Liver (tissue), 9 donors: Measurements from ENCODE around the gene SHC2. TPM values are rescaled to one million over a fixed set of nuclear protein-coding genes. Genes with fewer than 3 reads are reported as not detected.

Experiments
- DNase-seq: peaks from one replicate; pipeline ENCODE4 v3.0.0-alpha.2; 2017; ENCODE audit warnings: low spot score
- H3K27ac ChIP-seq, 2 donors: one replicate each; pipeline ENCODE4 v1.7.0; 2013; ENCODE audit warnings: inconsistent platforms in 2 of 2, low read length in 2 of 2, control low read depth in 1 of 2, low read depth in 1 of 2, mild to moderate bottlenecking in 1 of 2
- H3K27me3 ChIP-seq, 4 donors: one replicate each; pipeline versions ENCODE4 v1.6.1 to v1.7.0; 2013; ENCODE audit warnings: low read length in 3 of 4, inconsistent platforms in 1 of 4, mild to moderate bottlenecking in 1 of 4, moderate library complexity in 1 of 4; ENCODE audit not compliant: control insufficient read depth in 4 of 4, insufficient read depth in 4 of 4
- H3K36me3 ChIP-seq, 4 donors: one replicate each; pipeline versions ENCODE4 v1.6.1 to v1.7.0; 2013; ENCODE audit warnings: low read length in 3 of 4, mild to moderate bottlenecking in 3 of 4, low read depth in 1 of 4, moderate library complexity in 1 of 4; ENCODE audit not compliant: control insufficient read depth in 4 of 4, insufficient read depth in 3 of 4
- H3K4me1 ChIP-seq, 4 donors: one replicate each; pipeline versions ENCODE4 v1.6.1 to v1.7.0; 2013; ENCODE audit warnings: low read length in 3 of 4, mild to moderate bottlenecking in 3 of 4, moderate library complexity in 1 of 4; ENCODE audit not compliant: control insufficient read depth in 4 of 4, insufficient read depth in 4 of 4
- H3K4me3 ChIP-seq, 3 donors: one replicate each; pipeline versions ENCODE4 v1.6.1 to v1.7.0; 2013; ENCODE audit warnings: low read length in 3 of 3, control low read depth in 1 of 3, low read depth in 1 of 3, mild to moderate bottlenecking in 1 of 3
- H3K9ac ChIP-seq, 2 donors: one replicate each; pipeline ENCODE4 v1.7.0; 2013; ENCODE audit warnings: low read length in 2 of 2, mild to moderate bottlenecking in 2 of 2, moderate library complexity in 2 of 2, control low read depth in 1 of 2, low read depth in 1 of 2
- H3K9me3 ChIP-seq, 4 donors: one replicate each; pipeline versions ENCODE4 v1.6.1 to v1.7.0; 2013; ENCODE audit warnings: low read length in 3 of 4; ENCODE audit not compliant: control insufficient read depth in 4 of 4
- EGR1 ChIP-seq, 2 donors: IDR thresholded peaks; 2 replicates each; pipeline ENCODE4 v1.6.1; 2016 to 2018; ENCODE audit warnings: antibody characterized with exemption in 2 of 2, low read depth in 2 of 2
- FOXA1 ChIP-seq: IDR thresholded peaks from 2 replicates; pipeline ENCODE4 v1.6.1; 2016; ENCODE audit warnings: antibody characterized with exemption
- FOXA2 ChIP-seq: IDR thresholded peaks from 2 replicates; pipeline ENCODE4 v1.6.1; 2016; ENCODE audit warnings: antibody characterized with exemption
- GABPA ChIP-seq, 2 donors: IDR thresholded peaks in 1 of 2; conservative IDR thresholded peaks in 1 of 2; 2 replicates each; pipeline ENCODE4 v1.6.1; 2016; ENCODE audit warnings: antibody characterized with exemption in 2 of 2, mild to moderate bottlenecking in 1 of 2, moderate library complexity in 1 of 2
- HNF4A ChIP-seq, 2 donors: conservative IDR thresholded peaks; 2 replicates each; pipeline ENCODE4 v1.6.1; 2016; ENCODE audit warnings: antibody characterized with exemption in 2 of 2, mild to moderate bottlenecking in 2 of 2
- HNF4G ChIP-seq: IDR thresholded peaks from 2 replicates; pipeline ENCODE4 v1.6.1; 2016; ENCODE audit warnings: antibody characterized with exemption
- JUND ChIP-seq, 2 donors: IDR thresholded peaks; 2 replicates each; pipeline ENCODE4 v1.6.1; 2016; ENCODE audit warnings: antibody characterized with exemption in 2 of 2
- NR2F2 ChIP-seq: IDR thresholded peaks from 2 replicates; pipeline ENCODE4 v1.6.1; 2016; ENCODE audit warnings: antibody characterized with exemption
- RAD21 ChIP-seq, 2 donors: IDR thresholded peaks; 2 replicates each; pipeline ENCODE4 v1.6.1; 2016; ENCODE audit warnings: antibody characterized with exemption in 2 of 2, mild to moderate bottlenecking in 2 of 2
- RXRA ChIP-seq, 2 donors: IDR thresholded peaks; 2 replicates each; pipeline ENCODE4 v1.6.1; 2017 to 2018; ENCODE audit warnings: antibody characterized with exemption in 2 of 2, mild to moderate bottlenecking in 1 of 2
- SP1 ChIP-seq: IDR thresholded peaks from 2 replicates; pipeline ENCODE4 v1.6.1; 2018; ENCODE audit warnings: antibody characterized with exemption, mild to moderate bottlenecking
- TAF1 ChIP-seq: conservative IDR thresholded peaks from 2 replicates; pipeline ENCODE4 v1.6.1; 2016; ENCODE audit warnings: antibody characterized with exemption, mild to moderate bottlenecking
- YY1 ChIP-seq: IDR thresholded peaks from 2 replicates; pipeline ENCODE4 v1.6.1; 2016; ENCODE audit warnings: antibody characterized with exemption, mild to moderate bottlenecking
- ZBTB33 ChIP-seq: IDR thresholded peaks from 2 replicates; pipeline ENCODE4 v1.6.1; 2016; ENCODE audit warnings: antibody characterized with exemption
- WGBS: extraction: QIAGEN DNeasy Blood & Tissue Kit; methylation state at CpG from one replicate; pipeline ENCODE4 v1.1.7; 2013; 5-methylcytosine and 5-hydroxymethylcytosine counted together
- polyA plus RNA-seq, 2 donors: library from polyadenylated mRNA; stranded (reverse) in 1 of 2; unstranded in 1 of 2; fragments of 200-250 nt in 1 of 2; fragments of >200 nt in 1 of 2; fragmentation: Nextera tagmentation in 1 of 2; extraction: Ambion mirVana in 1 of 2; gene quantifications; one replicate each; pipeline versions ENCODE4 v1.2.1 to v1.2.3, GENCODE V29; 2013 to 2015
- total RNA-seq, 2 donors: library from RNA; depleted of rRNA; stranded (reverse); fragments of >200 nt; gene quantifications; one replicate each; pipeline ENCODE4 v1.2.3, GENCODE V29; 2014
- TF ChIP-seq, protein P1 (sequence below): IDR thresholded peaks from 2 replicates; pipeline ENCODE4 v1.6.1; 2016; ENCODE audit warnings: antibody characterized with exemption, mild to moderate bottlenecking
- TF ChIP-seq, protein P2 (sequence below): fragments of 150-350 bp; IDR thresholded peaks from 2 replicates; pipeline ENCODE4 v1.5.1; 2017; ENCODE audit warnings: improper control_type of control experiment, low read depth, low read length; ENCODE audit not compliant: missing input control
- TF ChIP-seq, protein P3 (sequence below): IDR thresholded peaks from 2 replicates; pipeline ENCODE4 v1.6.1; 2016; ENCODE audit warnings: antibody characterized with exemption
- donor health status: healthy.
- donor health status: healthy.
- donor health status: healthy.
- donor health status: healthy.
- donor health status: healthy.

Gene SHC2
- total and polyA plus RNA-seq, 4 donors: 15.6 to 43.0 (median 23.0) TPM

DNA sequence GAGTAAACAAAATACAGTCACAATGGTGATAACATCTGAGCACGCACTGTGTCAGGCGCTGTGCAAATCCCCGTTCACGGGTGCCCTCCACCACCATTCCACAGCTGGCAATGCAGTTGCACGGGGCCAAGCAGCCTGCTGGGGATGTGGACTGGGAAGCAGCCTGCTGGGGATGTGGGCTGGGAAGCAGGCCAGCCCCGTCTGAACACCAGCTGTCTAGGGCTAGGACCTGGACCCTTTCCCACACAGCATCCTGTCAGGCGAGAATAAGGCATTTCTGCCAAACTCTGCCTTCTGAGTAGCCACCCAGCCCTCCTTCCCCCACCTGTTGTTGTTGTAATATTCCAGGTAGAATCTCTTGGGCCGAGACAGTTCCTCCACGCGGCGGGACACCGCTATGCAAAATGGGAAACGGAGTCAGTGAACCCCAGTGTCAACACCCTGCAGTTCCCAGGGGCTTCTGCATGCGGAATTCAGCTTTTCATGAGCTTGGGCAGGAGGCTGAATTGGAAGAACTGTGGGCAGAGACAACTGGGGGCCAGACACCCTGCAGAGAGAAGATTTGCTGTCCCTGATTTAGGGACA lies 88.4 kb downstream of the SHC2 start (continued):
- TF ChIP-seq ZBTB33 (no peak), GABPA (IDR thresholded peaks at IDR 0.05 in 1 of 2, conservative IDR thresholded peaks at IDR 0.05 in 1 of 2) (no peak), NR2F2 (no peak), EGR1 (IDR thresholded peaks at IDR 0.05; ENCODE audit: low read depth in 2 of 2) (no peak), HNF4A (conservative IDR thresholded peaks at IDR 0.05) (no peak)
- TF ChIP-seq, protein P1, sequence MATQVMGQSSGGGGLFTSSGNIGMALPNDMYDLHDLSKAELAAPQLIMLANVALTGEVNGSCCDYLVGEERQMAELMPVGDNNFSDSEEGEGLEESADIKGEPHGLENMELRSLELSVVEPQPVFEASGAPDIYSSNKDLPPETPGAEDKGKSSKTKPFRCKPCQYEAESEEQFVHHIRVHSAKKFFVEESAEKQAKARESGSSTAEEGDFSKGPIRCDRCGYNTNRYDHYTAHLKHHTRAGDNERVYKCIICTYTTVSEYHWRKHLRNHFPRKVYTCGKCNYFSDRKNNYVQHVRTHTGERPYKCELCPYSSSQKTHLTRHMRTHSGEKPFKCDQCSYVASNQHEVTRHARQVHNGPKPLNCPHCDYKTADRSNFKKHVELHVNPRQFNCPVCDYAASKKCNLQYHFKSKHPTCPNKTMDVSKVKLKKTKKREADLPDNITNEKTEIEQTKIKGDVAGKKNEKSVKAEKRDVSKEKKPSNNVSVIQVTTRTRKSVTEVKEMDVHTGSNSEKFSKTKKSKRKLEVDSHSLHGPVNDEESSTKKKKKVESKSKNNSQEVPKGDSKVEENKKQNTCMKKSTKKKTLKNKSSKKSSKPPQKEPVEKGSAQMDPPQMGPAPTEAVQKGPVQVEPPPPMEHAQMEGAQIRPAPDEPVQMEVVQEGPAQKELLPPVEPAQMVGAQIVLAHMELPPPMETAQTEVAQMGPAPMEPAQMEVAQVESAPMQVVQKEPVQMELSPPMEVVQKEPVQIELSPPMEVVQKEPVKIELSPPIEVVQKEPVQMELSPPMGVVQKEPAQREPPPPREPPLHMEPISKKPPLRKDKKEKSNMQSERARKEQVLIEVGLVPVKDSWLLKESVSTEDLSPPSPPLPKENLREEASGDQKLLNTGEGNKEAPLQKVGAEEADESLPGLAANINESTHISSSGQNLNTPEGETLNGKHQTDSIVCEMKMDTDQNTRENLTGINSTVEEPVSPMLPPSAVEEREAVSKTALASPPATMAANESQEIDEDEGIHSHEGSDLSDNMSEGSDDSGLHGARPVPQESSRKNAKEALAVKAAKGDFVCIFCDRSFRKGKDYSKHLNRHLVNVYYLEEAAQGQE: no peak

DNA sequence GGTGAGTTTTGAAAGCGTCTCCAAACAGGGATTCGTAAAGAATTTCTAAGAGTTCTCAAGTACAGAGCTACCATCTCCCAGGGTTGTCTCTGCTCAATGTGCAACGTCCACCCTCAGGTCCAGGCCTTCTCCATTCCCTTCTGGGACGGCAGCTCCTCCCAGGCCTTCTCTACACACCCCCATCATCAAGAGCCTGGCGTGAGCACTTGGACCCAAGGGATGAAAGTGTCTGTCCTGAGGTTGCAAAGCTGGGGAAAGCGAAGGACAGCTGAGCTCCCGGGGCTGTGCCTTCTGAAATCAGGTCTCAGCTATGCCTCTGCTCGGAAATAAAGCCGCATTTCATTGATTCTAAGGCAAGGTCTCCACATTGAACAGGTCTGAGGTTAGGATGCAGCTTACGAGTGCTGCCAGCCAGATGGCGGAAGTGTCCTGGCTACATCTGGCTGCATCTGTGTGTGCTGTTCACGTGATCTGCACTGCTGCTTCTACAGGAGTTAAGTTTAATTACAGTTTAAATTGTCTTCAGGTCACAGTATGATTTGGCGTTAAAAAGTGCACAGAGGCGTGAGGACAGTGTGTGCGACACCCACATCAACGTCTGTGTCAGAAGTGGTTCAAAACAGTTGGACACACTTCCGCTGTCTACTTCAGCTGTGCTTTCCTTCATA lies 89.2 kb downstream of the SHC2 start:
- H3K27me3 ChIP-seq: peaks cover 0 to 12% (median 3%) of the 10 kb centered on the region in 4 donors
- H3K9me3 ChIP-seq: no peaks in the 10 kb centered on the region
- H3K27ac ChIP-seq: no peak overlapping the region
- H3K4me3 ChIP-seq: no peak overlapping the region
- H3K36me3 ChIP-seq: no peaks in the 10 kb centered on the region
- TF ChIP-seq, protein P2, sequence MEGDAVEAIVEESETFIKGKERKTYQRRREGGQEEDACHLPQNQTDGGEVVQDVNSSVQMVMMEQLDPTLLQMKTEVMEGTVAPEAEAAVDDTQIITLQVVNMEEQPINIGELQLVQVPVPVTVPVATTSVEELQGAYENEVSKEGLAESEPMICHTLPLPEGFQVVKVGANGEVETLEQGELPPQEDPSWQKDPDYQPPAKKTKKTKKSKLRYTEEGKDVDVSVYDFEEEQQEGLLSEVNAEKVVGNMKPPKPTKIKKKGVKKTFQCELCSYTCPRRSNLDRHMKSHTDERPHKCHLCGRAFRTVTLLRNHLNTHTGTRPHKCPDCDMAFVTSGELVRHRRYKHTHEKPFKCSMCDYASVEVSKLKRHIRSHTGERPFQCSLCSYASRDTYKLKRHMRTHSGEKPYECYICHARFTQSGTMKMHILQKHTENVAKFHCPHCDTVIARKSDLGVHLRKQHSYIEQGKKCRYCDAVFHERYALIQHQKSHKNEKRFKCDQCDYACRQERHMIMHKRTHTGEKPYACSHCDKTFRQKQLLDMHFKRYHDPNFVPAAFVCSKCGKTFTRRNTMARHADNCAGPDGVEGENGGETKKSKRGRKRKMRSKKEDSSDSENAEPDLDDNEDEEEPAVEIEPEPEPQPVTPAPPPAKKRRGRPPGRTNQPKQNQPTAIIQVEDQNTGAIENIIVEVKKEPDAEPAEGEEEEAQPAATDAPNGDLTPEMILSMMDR: no peak
- TF ChIP-seq, protein P3, sequence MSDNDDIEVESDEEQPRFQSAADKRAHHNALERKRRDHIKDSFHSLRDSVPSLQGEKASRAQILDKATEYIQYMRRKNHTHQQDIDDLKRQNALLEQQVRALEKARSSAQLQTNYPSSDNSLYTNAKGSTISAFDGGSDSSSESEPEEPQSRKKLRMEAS: no peak
- TF ChIP-seq HNF4A (conservative IDR thresholded peaks at IDR 0.05): no peak
- no peak for TF ChIP-seq GABPA (IDR thresholded peaks at IDR 0.05 in 1 of 2, conservative IDR thresholded peaks at IDR 0.05 in 1 of 2)
- TF ChIP-seq HNF4G: no peak
- TF ChIP-seq ZBTB33: no peak
- TF ChIP-seq FOXA2: no peak
- no peak for TF ChIP-seq TAF1
- TF ChIP-seq YY1: no peak
- TF ChIP-seq, protein P1: no peak
- TF ChIP-seq FOXA1: no peak
- no peak for TF ChIP-seq RAD21 (IDR thresholded peaks at IDR 0.05)
- no peak for TF ChIP-seq RXRA (IDR thresholded peaks at IDR 0.05)
- no peak for TF ChIP-seq JUND (IDR thresholded peaks at IDR 0.05)
- TF ChIP-seq EGR1 (IDR thresholded peaks at IDR 0.05; ENCODE audit: low read depth in 2 of 2): no peak
- no peak for TF ChIP-seq SP1
- TF ChIP-seq NR2F2: no peak
- WGBS: 65% methylated on average over 17 of the region's 17 CpGs
- H3K4me1 ChIP-seq: no peaks in the 10 kb centered on the region
- DNase-seq: no peak
- H3K9ac ChIP-seq: no peak overlapping the region
